GM19328 (cell line): ENCODE data around the gene ZFP62.

Source experiments
- ATAC-seq: cut with Tn5 transposase; IDR thresholded peaks from one replicate; pipeline ENCODE4 v1.9.1; 2021; ENCODE audit warnings: mild to moderate bottlenecking, moderate library complexity; ENCODE audit not compliant: unreplicated experiment

ZFP62 gene

GRCh38 chr5:180869587-180869986, 8.5 kb upstream of the ZFP62 start:
- ATAC-seq: no peak

DNA sequence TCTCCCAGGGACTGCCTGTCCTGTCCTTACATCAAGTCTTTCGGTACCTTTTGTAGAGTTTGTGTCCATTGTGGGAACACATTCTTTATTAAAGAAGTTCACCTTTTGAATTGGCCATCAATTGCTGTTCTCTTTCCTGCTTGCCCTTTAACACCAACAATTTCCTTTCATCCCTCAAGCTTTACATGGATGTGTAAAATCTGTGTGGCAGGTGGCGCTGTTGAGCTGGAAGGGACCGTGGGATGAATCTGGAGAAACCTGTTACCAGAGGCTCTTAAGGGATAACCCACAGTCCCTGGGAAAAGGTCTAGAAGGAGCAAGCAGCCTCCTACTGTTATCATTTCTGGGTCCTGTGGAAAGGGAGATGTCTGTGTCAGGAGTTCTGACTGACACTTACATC, 7.9 kb upstream of the ZFP62 start:
- ATAC-seq: no peak

GRCh38 chr5:180866985-180867384, 5.9 kb upstream of the ZFP62 start:
- no peak for ATAC-seq

DNA sequence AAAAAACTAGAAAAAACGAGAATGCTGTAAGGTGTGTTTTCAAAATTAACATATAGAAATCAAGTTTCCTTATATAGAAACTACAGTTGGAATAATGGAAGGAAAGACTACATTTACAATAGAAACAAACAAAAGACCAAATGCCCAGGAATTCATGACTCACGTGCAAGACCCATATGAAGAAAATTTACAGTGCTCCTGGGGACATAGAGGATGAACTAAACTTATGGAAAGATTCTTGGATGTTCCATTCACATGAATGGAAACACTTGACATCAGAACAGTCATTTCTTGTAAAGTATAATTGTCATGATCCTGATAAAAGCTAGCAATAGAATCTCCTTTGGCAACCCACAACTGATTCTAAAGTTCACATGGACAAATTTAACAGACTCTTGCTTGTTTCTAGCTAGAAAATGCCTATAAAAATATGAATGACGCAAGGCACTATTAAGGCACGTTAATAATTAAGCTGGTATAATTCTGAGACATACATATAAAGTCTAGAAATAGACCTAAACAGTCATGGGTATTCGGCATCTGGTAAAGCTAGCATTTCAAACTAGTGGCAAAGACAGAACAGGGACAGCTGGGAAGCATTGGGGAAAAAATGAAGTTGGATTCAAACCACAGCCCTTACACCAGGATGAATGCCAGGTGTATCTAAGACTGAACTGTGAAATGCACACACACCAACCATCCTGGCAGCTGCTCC, 5.1 kb upstream of the ZFP62 start:
- ATAC-seq: no peak

- ATAC-seq: no peak
Measured at GRCh38 chr5:180862645-180863044, 1.6 kb upstream of the ZFP62 start.

DNA sequence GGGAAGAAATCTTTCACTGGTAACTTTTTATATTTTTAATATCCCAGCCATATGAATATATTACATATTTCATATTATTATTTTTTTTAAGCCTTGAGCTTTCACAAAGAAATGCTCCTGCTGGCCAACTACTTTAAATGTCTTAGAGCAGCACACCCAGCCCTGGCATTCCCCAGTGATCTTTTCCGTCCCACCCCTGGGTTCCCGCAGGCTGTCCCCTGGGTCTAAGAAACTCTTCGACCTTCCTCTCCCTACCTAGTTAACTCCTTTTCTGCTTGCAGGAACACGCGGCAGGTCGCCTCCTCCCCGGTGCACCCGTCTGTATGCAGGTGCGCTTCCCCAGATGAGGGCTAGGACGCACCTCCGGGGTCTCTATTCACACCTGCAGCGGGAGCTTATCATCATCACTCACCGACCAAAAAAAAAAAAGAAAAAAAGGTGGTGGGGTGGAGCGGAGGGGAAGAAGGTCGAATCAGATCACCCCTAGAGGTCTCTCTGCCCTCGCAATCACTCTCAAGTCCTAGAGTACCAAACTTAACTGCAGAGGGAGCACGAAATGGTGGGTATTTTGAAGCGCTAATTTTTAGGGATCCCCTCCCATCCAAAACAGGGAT, 696 bp downstream of the ZFP62 start:
- peak; percentile 41 for ATAC-seq

DNA sequence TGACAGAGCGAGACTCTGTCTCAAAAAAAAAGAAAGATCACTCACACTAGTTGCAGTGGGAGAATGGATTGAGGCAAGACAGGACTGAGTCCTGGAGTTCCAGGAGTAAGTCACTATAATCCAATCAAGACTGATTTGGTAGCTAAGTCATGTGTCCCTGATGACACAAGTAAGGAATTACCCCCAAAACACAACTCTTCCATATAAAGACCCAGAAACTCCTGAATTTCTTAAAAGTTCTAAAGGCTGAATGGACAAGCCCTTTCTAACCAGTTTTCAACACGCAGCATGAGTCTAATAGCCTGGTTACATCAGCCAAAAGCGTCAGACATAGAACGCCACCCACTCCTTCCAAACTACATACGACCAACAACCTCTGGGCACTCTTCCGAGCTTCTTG, 2.5 kb downstream of the ZFP62 start:
- ATAC-seq: no peak

- ATAC-seq: no peak
Measured at GRCh38 chr5:180853848-180854176, 7.3 kb downstream of the ZFP62 start.

- no peak for ATAC-seq
Measured at GRCh38 chr5:180853121-180853847, 7.8 kb downstream of the ZFP62 start.

DNA sequence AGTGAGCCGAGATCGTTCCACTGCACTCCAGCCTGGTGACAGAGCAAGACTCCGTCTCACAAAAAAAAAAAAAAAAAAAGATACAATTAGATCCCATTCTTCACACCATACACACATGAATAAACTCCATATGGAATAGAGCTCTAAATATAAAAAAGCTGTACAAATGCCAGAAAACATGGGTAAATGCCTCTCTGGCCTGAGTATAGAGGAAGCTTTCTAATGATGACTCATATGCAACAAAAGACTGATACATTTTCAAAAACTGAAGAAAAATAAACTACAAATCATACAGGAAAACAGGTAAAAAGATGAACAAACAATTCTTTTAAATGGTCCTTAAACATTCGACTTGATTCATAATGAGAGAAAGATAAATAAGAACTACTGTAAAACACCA, 8.6 kb downstream of the ZFP62 start:
- no peak for ATAC-seq

DNA sequence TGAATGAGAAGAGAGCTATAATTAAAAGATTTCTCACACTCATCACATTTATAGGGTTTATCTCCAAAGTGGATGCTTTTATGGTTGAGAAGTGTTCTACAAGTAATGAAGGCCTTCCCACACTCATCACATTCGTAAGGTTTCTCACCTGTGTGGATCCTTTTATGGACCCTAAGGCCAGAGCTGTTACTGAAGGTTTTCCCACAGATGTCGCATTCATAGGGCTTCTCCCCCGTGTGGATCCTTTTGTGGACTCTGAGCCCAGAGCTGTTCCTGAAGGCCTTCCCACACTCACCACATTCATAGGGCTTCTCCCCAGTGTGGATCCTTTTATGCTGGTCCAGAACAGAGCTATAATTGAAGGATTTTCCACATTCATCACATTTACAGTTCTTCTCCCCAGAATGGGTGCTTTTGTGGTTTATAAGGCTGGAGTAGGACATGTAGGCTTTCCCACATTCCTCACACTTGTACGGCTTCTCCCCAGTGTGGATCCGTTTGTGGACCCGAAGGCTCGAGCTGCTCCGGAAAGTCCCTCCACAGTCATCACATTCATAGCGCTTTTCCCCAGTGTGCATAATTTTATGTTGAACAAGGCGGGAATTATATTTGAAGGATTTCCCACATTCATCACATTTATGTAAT, 10.5 kb downstream of the ZFP62 start:
- no peak for ATAC-seq

GRCh38 chr5:180849827-180850226, 11.2 kb downstream of the ZFP62 start:
- no peak for ATAC-seq

GRCh38 chr5:180848878-180849277, 12.2 kb downstream of the ZFP62 start:
- no peak for ATAC-seq

DNA sequence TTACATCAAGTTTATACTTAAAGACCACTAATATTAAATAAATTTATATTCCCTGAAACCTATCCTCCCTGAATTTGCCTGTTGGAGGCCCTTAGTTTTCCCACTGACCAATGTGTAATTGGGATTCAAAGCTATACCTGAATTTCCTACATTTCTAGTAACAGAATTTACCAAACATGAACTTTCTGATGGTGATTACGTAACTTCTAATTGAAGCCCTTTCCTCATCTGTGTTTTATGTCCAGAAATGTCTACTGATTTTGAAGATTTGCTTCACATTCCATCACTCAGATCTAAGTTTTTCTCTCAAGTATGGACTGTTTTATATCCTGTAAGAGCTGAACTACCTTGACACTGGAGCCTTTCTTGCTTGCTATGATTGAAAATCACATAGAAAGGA, 12.8 kb downstream of the ZFP62 start:
- no peak for ATAC-seq

DNA sequence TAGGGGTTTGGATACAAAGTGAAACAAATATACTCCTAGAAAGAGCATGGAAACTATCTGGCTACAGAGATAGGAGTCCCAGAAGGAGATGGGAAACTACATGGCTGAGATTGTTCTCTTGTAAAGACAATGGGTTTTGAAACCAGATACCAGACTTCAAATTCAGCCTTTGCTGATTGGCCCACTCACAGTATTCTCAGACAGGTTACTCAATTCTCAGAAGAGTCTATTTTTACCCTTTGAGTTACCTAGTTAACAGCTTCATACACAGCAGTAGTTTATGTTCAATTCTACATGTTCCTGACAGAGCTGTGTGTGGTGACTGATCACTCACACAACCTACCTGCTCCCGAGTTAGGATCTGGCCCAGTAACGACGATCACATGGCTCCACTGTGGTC, 14.1 kb downstream of the ZFP62 start:
- ATAC-seq: no peak

DNA sequence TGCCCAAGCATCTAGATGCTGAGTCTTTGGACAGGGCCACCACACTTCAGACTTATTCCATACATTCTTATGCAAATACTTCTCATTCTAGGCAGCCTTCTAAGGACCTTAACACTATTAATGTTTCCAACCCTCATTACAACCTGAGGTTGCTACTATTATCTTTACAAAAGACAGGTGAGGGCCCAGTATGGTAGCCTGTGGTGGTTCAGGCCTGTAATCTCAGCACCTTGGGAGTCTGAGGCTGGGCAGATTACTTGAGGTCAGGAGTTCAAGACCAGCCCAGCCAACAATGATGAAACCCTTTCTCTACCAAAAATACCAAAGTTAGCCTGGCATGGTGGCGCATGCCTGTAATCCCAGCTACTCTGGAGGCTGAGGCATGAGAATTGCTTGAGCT, 16.2 kb downstream of the ZFP62 start:
- ATAC-seq: no peak

DNA sequence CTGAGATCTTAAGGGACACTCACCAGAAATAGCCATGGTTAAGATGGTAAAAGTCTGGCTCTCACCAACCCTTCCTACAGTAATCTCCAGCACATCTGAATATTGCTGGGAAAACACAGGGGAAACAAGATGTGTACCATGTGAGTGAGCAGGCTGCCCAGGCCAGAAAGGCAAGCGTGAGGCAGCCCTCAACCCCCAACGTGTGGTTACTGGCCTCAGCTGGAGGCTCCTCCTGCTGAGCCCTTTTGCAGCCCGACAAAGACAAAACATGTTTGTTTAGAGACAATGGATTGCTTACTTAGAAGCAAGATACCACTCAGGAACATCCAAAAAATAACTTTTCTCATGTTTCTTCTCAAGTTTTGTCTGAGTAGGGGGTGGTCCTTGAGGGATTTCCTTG, 16.6 kb downstream of the ZFP62 start:
- no peak for ATAC-seq

GRCh38 chr5:180839935-180840334, 21.1 kb downstream of the ZFP62 start:
- no peak for ATAC-seq

DNA sequence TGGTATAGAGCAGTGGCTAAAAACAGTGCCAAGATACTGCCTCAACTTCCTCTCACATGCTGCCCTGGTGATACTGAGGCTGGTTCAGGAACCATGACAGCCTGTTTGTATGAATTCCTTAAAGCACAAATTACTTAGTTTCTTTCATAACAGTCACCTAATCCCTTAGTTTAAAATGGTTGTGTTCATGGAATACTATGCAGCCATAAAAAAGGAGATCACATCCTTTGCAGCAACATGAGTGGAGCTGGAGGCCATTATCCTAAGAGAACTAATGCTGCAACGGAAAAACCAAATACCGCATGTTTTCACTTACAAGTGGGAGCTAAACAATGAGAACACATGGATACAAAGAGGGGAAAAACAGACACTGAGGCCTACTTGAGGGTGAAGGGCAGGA, 21.8 kb downstream of the ZFP62 start:
- no peak for ATAC-seq

GRCh38 chr5:180837478-180837877, 23.6 kb downstream of the ZFP62 start:
- ATAC-seq: no peak

DNA sequence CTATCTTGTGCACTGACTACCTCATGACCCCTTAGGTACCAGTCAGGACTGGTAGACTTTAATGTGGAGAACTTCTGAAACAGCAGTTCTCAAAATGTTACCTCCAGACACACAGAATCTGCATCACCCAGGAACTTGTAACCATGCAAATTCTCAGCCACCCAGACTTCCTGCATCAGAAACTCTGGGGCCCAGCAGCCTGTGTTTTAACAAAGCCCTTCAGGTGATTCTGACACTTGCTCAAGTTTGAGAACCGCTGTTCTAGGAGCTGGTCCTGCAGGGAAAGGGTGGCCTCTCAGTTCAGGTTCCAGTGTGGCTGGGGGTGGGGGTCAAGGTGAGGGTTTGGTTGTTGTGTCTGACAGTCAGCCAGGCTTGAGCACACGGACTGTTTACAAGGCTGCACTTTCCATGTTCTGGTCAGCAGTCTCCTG, 28.4 kb downstream of the ZFP62 start:
- ATAC-seq: peak; percentile 38
